Transverse colon (tissue), 4 donors: ENCODE measurements around the gene AMOTL1. TPM values are rescaled to one million over a fixed set of nuclear protein-coding genes. Genes with fewer than 3 reads are reported as not detected.
A peak's percentile ranks its signal among the peaks of the same experiment; 100 is the strongest.

Source experiments
- DNase-seq: peaks from one replicate; pipeline ENCODE4 v3.0.0-alpha.2; 2019
- H3K27ac ChIP-seq, 4 donors: fragments of 200-600 bp; sonication (generic); 2 replicates each; pipeline ENCODE4 v1.5.1; 2016 to 2018; ENCODE audit warnings: inconsistent platforms in 4 of 4
- H3K27me3 ChIP-seq: fragments of 200-600 bp; sonication (generic); 2 replicates; pipeline ENCODE4 v1.5.1; 2017; ENCODE audit warnings: inconsistent platforms
- H3K36me3 ChIP-seq, 4 donors: fragments of 200-600 bp; sonication (generic); 2 replicates each; pipeline ENCODE4 v1.5.1; 2017 to 2019; ENCODE audit warnings: inconsistent platforms in 4 of 4
- H3K4me1 ChIP-seq, 4 donors: fragments of 200-600 bp; sonication (generic); 2 replicates each; pipeline ENCODE4 v1.5.1; 2017 to 2020; ENCODE audit warnings: inconsistent platforms in 4 of 4
- H3K4me3 ChIP-seq, 4 donors: fragments of 200-600 bp; sonication (generic); 1 replicate in 1 of 4; 2 replicates in 3 of 4; pipeline versions ENCODE4 v1.5.1 to v1.6.1; 2017 to 2019; ENCODE audit warnings: inconsistent platforms in 4 of 4
- H3K9me3 ChIP-seq, 2 donors: fragments of 200-600 bp; sonication (generic); 2 replicates each; pipeline ENCODE4 v1.5.1; 2017 to 2019; ENCODE audit warnings: inconsistent platforms in 2 of 2
- EP300 ChIP-seq: sonication (generic); formaldehyde crosslinking; IDR thresholded peaks from one replicate; pipeline ENCODE4 v1.6.1; 2017; ENCODE audit warnings: antibody characterized with exemption, low read depth
- POLR2A ChIP-seq: fragments of 450-650 bp; IDR thresholded peaks from one replicate; pipeline ENCODE4 v1.6.1; 2016; ENCODE audit warnings: antibody characterized with exemption, mild to moderate bottlenecking, moderate library complexity
- POLR2AphosphoS5 ChIP-seq, 3 donors: sonication (generic); formaldehyde crosslinking; IDR thresholded peaks; one replicate each; pipeline ENCODE4 v1.6.1; 2016; ENCODE audit warnings: antibody characterized with exemption in 3 of 3
- WGBS, 2 donors: methylation state at CpG; one replicate each; pipeline ENCODE4 v1.1.5; 2018; ENCODE audit warnings: low coverage in 1 of 2; 5-methylcytosine and 5-hydroxymethylcytosine counted together
- in situ Hi-C, 4 donors: fragments of 200-750 bp; cut with MboI; loops; one replicate each; pipeline versions ENCODE4 v1.15.0 to v1.15.1; 2017; ENCODE audit warnings: low sequenced_read_pairs in 3 of 4, low pct_ligation_motif_present in 1 of 4, low pct_unique_long_range_greater_than_20kb in 1 of 4
- intact Hi-C: fragments of 100-400 bp; cut with DNase I; formaldehyde crosslinking; loops from one replicate; pipeline ENCODE4 v1.15.1; 2023; ENCODE audit warnings: low total_unique reads
- total RNA-seq, 4 donors: library from RNA; depleted of rRNA; stranded (reverse); fragments of >200 nt; gene quantifications; one replicate each; pipeline ENCODE4 v1.1.0, GENCODE V29; 2016
- TF ChIP-seq, protein P1 (sequence below), 5 experiments: fragments of 200-600 bp in 3 of 5; fragments of 450-650 bp in 2 of 5; sonication (generic) in 3 of 5; IDR thresholded peaks; 1 replicate in 2 of 5; 2 replicates in 3 of 5; pipeline ENCODE4 v1.5.1; 2016 to 2017; ENCODE audit warnings: antibody characterized with exemption in 5 of 5, inconsistent platforms in 3 of 5, mild to moderate bottlenecking in 2 of 5, moderate library complexity in 1 of 5

The AMOTL1 gene
- total RNA-seq, 4 donors from 2014 or later: 14.3 to 23.9 (median 16.8) TPM

GRCh38 chr11:94776351-94777321 lies 8.5 kb downstream of the AMOTL1 start:
- Histone ChIP-seq H3K9me3 (no peaks in the 10 kb centered on the region), H3K4me1 (peaks cover 10 to 42% (median 15%) of the 10 kb centered on the region in 4 donors), H3K36me3 (no peaks in the 10 kb centered on the region), H3K27me3 (peaks cover 7% of the 10 kb centered on the region), H3K27ac (peak overlapping the region; percentile 16 to 47 (median 26)), H3K4me3 (no peak overlapping the region)
- in situ Hi-C loops: no loop called here
- DNase-seq: no peak
- intact Hi-C loops: no loop called here
- TF ChIP-seq, protein P1, sequence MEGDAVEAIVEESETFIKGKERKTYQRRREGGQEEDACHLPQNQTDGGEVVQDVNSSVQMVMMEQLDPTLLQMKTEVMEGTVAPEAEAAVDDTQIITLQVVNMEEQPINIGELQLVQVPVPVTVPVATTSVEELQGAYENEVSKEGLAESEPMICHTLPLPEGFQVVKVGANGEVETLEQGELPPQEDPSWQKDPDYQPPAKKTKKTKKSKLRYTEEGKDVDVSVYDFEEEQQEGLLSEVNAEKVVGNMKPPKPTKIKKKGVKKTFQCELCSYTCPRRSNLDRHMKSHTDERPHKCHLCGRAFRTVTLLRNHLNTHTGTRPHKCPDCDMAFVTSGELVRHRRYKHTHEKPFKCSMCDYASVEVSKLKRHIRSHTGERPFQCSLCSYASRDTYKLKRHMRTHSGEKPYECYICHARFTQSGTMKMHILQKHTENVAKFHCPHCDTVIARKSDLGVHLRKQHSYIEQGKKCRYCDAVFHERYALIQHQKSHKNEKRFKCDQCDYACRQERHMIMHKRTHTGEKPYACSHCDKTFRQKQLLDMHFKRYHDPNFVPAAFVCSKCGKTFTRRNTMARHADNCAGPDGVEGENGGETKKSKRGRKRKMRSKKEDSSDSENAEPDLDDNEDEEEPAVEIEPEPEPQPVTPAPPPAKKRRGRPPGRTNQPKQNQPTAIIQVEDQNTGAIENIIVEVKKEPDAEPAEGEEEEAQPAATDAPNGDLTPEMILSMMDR (IDR thresholded peaks at IDR 0.05): no peak
- TF ChIP-seq POLR2AphosphoS5 (IDR thresholded peaks at IDR 0.05) (no peak), POLR2A (no peak), EP300 (no peak)
- WGBS, 2 donors: 27 to 57% methylated on average over 2 to 5 of the region's 5 CpGs

GRCh38 chr11:94780432-94780831 lies 12.3 kb downstream of the AMOTL1 start:
- Histone ChIP-seq H3K27ac (peak overlapping the region; percentile 27 to 66 (median 60)), H3K4me3 (no peak overlapping the region), H3K4me1 (peaks cover 13 to 47% (median 15%) of the 10 kb centered on the region in 4 donors), H3K27me3 (peaks cover 9% of the 10 kb centered on the region), H3K36me3 (no peaks in the 10 kb centered on the region), H3K9me3 (no peaks in the 10 kb centered on the region)
- intact Hi-C loops: no loop called here
- in situ Hi-C loops: no loop called here
- WGBS, 2 donors: 30 to 41% methylated on average over 2 to 3 of the region's 3 CpGs
- DNase-seq: no peak
- TF ChIP-seq POLR2A: no peak
- no peak for TF ChIP-seq EP300
- TF ChIP-seq, protein P1 (IDR thresholded peaks at IDR 0.05): no peak
- TF ChIP-seq POLR2AphosphoS5 (IDR thresholded peaks at IDR 0.05): no peak

- no peak for DNase-seq
- Histone ChIP-seq H3K9me3 (no peaks in the 10 kb centered on the region), H3K27me3 (peaks cover 9% of the 10 kb centered on the region), H3K4me3 (no peak overlapping the region), H3K36me3 (no peaks in the 10 kb centered on the region), H3K4me1 (peaks cover 6 to 47% (median 13%) of the 10 kb centered on the region in 4 donors), H3K27ac (peak overlapping the region in 2 of 4 donors; percentile 65 to 66)
- WGBS, 2 donors: 78 to 100% methylated on average over 1 of the region's 1 CpG
- TF ChIP-seq POLR2A (no peak), EP300 (no peak), POLR2AphosphoS5 (IDR thresholded peaks at IDR 0.05) (no peak)
- TF ChIP-seq, protein P1 (IDR thresholded peaks at IDR 0.05): no peak
- intact Hi-C loops (no loop called here), in situ Hi-C loops (no loop called here)
These were observed 13.7 kb downstream of the AMOTL1 start for GRCh38 chr11:94781837-94782236.

DNA sequence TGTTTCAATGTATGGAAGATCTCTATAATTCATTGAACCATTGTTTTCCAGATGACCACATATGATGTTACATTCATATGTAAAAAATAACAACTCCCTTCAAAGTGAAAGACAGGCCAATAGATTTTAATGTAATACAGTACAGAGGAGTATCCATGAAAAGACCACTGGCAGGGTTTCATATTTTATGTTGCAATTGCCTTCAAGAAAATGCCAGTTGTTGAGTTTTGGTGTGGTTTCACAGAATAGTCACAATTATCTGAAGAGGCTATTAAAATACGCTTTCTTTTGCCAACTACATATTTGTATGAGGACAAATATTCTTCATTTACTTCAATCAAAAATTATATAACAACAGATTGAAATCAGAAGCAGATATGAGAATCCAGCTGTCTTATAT lies 14.3 kb downstream of the AMOTL1 start:
- 76 to 80% methylated on average over 1 of the region's 1 CpG for WGBS, 2 donors
- Histone ChIP-seq H3K27ac (peak overlapping the region in 1 of 4 donors; percentile 2), H3K9me3 (no peaks in the 10 kb centered on the region), H3K4me1 (peaks cover 2 to 47% (median 15%) of the 10 kb centered on the region in 4 donors), H3K36me3 (no peaks in the 10 kb centered on the region), H3K27me3 (peaks cover 9% of the 10 kb centered on the region), H3K4me3 (no peak overlapping the region)
- in situ Hi-C loops: no loop called here
- intact Hi-C loops: no loop called here
- TF ChIP-seq, protein P1 (IDR thresholded peaks at IDR 0.05): no peak
- TF ChIP-seq POLR2AphosphoS5 (IDR thresholded peaks at IDR 0.05): no peak
- no peak for TF ChIP-seq POLR2A
- TF ChIP-seq EP300: no peak
- DNase-seq: no peak
